ENCODE results near the gene LRRIQ1. TPM values are rescaled to one million over a fixed set of nuclear protein-coding genes. Genes with fewer than 3 reads are reported as not detected.

Gene LRRIQ1
- polyA plus RNA-seq, 1 donor from 2014 or later, result 11.8 TPM

- Histone ChIP-seq H3K9me3 (ENCODE audit: low read length) (no peaks in the 10 kb centered on the region), H3K4me3 (ENCODE audit: low read length) (no peak overlapping the region), H3K27ac (ENCODE audit: low read length) (no peak overlapping the region), H3K27me3 (ENCODE audit: insufficient read depth, low read depth, low read length) (no peaks in the 10 kb centered on the region), H4K20me1 (ENCODE audit: insufficient read depth) (no peaks in the 10 kb centered on the region), H3K9me2 (ENCODE audit: insufficient read depth, low read length) (no peaks in the 10 kb centered on the region), H3K36me3 (ENCODE audit: insufficient read depth, low read length) (no peaks in the 10 kb centered on the region), H3K9ac (ENCODE audit: low read length) (no peak overlapping the region), H3K79me2 (replicated peaks; ENCODE audit: insufficient read depth, low read length) (no peaks in the 10 kb centered on the region), H2AFZ (ENCODE audit: low read depth, low read length) (no peak overlapping the region), H3F3A (ENCODE audit: insufficient read depth, low read length, poor library complexity, severe bottlenecking) (no peaks in the 10 kb centered on the region), H3K4me2 (ENCODE audit: low read length) (no peak overlapping the region)
- TF ChIP-seq POLR2AphosphoS5 (IDR thresholded peaks at IDR 0.05) (no peak), TAF1 (IDR thresholded peaks at IDR 0.05; ENCODE audit: low read depth) (no peak), REST (IDR thresholded peaks at IDR 0.05; ENCODE audit: borderline replicate concordance) (no peak), MXI1 (conservative IDR thresholded peaks at IDR 0.05; ENCODE audit: poor library complexity, severe bottlenecking) (no peak), RAD21 (conservative IDR thresholded peaks at IDR 0.05) (no peak), CTCF (IDR thresholded peaks at IDR 0.05; ENCODE audit: poor library complexity, severe bottlenecking) (no peak), EZH2 (IDR thresholded peaks at IDR 0.05; ENCODE audit: borderline replicate concordance, insufficient read depth, low read length, poor library complexity, severe bottlenecking) (no peak), EP300 (conservative IDR thresholded peaks at IDR 0.05; ENCODE audit: poor library complexity, severe bottlenecking) (no peak), SMC3 (conservative IDR thresholded peaks at IDR 0.05; ENCODE audit: poor library complexity) (no peak)
Measured at GRCh38 chr12:85163752-85164321, 127.7 kb downstream of the LRRIQ1 start.

GRCh38 chr12:85179680-85180270, 143.6 kb downstream of the LRRIQ1 start:
- Histone ChIP-seq H3F3A (ENCODE audit: insufficient read depth, low read length, poor library complexity, severe bottlenecking) (no peaks in the 10 kb centered on the region), H3K9me2 (ENCODE audit: insufficient read depth, low read length) (no peaks in the 10 kb centered on the region), H3K4me2 (ENCODE audit: low read length) (no peak overlapping the region), H3K9ac (ENCODE audit: low read length) (no peak overlapping the region), H3K4me3 (ENCODE audit: low read length) (no peak overlapping the region), H3K79me2 (replicated peaks; ENCODE audit: insufficient read depth, low read length) (no peaks in the 10 kb centered on the region), H3K36me3 (ENCODE audit: insufficient read depth, low read length) (no peaks in the 10 kb centered on the region), H4K20me1 (ENCODE audit: insufficient read depth) (no peaks in the 10 kb centered on the region), H3K27ac (ENCODE audit: low read length) (no peak overlapping the region), H2AFZ (ENCODE audit: low read depth, low read length) (no peak overlapping the region), H3K9me3 (ENCODE audit: low read length) (no peaks in the 10 kb centered on the region), H3K27me3 (ENCODE audit: insufficient read depth, low read depth, low read length) (no peaks in the 10 kb centered on the region)
- TF ChIP-seq EP300 (conservative IDR thresholded peaks at IDR 0.05; ENCODE audit: poor library complexity, severe bottlenecking) (no peak), SMC3 (conservative IDR thresholded peaks at IDR 0.05; ENCODE audit: poor library complexity) (no peak), REST (IDR thresholded peaks at IDR 0.05; ENCODE audit: borderline replicate concordance) (no peak), POLR2AphosphoS5 (IDR thresholded peaks at IDR 0.05) (no peak), RAD21 (conservative IDR thresholded peaks at IDR 0.05) (no peak), CTCF (IDR thresholded peaks at IDR 0.05; ENCODE audit: poor library complexity, severe bottlenecking) (no peak), TAF1 (IDR thresholded peaks at IDR 0.05; ENCODE audit: low read depth) (no peak), EZH2 (IDR thresholded peaks at IDR 0.05; ENCODE audit: borderline replicate concordance, insufficient read depth, low read length, poor library complexity, severe bottlenecking) (no peak), MXI1 (conservative IDR thresholded peaks at IDR 0.05; ENCODE audit: poor library complexity, severe bottlenecking) (no peak)
